Measurements from ENCODE around the gene CAND2.
"Not testable (repeated sequence)": the region's sequence is repeated elsewhere in the genome, so short reads cannot be mapped to it uniquely, and the experiment has no call there.

CAND2 gene

GRCh38 chr3:12771236-12771635 is 25.2 kb upstream of the CAND2 start:
- no peak for DNase-seq (ENCODE audit: low spot score)

DNA sequence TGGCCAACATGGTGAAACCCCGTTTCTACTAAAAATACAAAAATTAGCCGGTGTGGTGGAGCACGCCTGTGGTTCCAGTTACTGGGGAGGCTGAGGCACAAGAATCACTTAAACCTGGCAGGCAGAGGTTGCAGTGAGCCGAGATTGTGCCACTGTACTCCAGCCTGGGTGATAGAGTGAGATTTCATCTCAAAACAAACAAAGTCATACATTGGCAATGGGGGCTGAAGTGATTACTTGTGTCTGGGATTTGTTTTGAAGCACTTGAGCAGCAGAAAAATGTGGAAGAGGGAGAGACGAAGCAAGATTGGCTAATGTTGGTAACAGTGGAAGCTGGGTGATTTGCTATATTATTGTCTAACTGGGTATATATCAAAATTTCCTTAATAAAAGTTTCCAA is 24.0 kb upstream of the CAND2 start:
- no peak for DNase-seq (ENCODE audit: low spot score)

- no peak for DNase-seq (ENCODE audit: low spot score)
These were observed 23.3 kb upstream of the CAND2 start for GRCh38 chr3:12773030-12773709.

DNA sequence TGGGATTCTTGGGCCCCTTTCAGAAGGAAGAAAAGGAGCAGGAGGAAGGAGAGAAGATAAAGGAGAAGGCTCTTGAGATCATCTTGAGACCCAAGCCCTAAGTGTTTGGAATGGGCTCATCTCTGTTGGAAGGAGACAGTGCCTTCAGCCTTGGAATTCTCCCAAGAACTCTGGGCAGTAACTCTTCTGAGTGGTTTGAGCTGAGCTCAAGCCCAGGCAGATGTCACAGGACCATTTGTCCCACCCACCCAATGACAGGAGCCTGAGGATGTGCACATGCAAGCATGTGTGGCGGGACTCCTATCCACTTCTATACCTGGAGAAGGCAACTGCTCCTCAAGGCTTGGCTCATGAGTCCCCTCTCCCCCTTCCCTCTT is 22.8 kb upstream of the CAND2 start:
- no peak for DNase-seq (ENCODE audit: low spot score)

- DNase-seq (ENCODE audit: low spot score) = no peak
These were observed 21.9 kb upstream of the CAND2 start for GRCh38 chr3:12774619-12775018.

- DNase-seq (ENCODE audit: low spot score) = no peak
These were observed 21.3 kb upstream of the CAND2 start for GRCh38 chr3:12775226-12775625.

DNA sequence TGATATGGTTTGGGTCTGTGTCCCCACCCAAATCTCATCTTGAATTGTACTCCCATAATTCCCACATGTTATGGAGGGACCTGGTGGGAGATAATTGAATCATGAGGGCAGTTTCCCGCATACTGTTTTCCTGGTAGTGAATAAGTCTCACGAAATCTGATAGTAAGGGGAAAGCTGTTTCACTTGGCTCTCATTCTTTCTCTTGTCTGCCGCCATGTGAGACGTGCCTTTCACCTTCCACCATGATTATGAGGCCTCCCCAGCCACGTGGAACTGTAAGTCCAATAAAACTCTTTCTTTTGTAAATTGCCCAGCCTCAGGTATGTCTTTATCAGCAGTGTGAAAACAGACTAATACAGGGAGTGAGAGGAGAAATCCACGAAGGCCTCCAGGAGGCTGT is 20.5 kb upstream of the CAND2 start:
- not testable (repeated sequence) for DNase-seq (ENCODE audit: low spot score)

DNA sequence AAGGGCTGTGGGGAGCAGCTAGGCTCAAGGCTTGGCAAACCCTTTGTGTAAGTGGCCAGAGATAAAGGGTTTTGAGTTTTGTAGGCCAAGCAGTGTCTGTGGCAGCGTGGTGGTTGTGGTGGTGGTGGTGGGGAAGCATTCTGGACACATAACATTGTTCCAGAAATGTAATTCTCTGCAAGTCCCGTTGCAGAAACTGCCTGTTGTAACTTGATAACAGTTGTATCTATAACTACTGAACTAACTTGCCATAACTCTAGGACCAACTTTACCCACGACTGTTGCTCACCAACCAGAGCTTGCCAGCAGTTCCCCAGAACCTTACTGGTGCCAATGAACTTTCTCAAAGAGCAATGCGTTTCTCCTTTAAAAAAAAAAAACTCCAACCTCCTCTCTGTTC is 19.3 kb upstream of the CAND2 start:
- no peak for DNase-seq (ENCODE audit: low spot score)

GRCh38 chr3:12780751-12781150 is 15.7 kb upstream of the CAND2 start:
- no peak for DNase-seq (ENCODE audit: low spot score)

DNA sequence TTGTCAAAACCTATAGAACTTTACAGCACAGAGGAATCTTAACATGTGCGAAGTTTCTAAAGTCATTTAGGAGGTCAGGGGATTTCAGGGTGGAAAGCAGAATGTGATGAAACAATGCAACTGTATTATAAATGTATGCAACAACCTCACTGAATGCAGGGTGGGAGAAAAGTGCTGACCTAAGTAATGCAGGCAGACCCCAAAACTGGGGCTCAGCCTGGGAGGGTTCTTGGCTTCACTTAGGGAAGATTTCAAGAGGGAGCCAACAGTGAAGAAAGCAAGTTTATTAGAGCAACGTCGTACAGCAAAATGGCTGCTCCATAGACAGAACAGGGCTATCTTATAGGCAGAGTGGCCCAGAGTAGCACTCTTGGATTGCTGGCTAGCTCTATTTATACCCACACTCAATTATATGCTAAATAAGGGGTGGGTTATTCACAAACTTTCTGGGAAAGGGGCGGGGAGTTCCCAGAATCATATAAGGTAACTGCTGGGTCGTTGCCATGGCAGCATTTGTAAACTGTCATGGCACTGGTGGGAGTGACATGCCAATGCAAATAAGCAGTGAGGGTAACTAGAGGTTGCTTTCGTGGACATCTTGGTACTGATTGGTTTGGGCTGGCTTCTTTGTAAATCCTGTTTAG is 14.2 kb upstream of the CAND2 start:
- DNase-seq (ENCODE audit: low spot score) = no peak

DNA sequence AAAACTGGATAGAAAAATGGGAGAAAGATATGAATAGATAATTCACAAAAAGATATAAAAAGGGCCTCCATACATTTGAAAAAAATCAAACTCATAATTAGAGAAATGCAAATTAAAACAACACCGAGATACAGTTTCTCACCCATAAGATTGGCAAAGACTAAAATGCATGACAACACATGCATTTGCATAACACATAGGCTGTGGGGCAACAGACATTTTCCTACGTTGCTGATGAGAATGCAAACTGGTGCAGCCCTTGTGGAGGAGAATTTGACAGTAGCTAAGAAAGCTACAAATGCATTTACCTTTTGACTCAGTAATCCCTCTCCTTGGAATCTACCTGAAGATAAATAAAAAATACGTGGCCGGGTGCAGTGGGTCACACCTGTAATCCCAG is 11.4 kb upstream of the CAND2 start:
- DNase-seq (ENCODE audit: low spot score) = no peak

- not testable (repeated sequence) for DNase-seq (ENCODE audit: low spot score)
These were observed 9.1 kb upstream of the CAND2 start for GRCh38 chr3:12787346-12787745.

- DNase-seq (ENCODE audit: low spot score) = not testable (repeated sequence)
These were observed 8.4 kb upstream of the CAND2 start for GRCh38 chr3:12787967-12788690.

GRCh38 chr3:12791430-12791829 is 5.0 kb upstream of the CAND2 start:
- no peak for DNase-seq (ENCODE audit: low spot score)

DNA sequence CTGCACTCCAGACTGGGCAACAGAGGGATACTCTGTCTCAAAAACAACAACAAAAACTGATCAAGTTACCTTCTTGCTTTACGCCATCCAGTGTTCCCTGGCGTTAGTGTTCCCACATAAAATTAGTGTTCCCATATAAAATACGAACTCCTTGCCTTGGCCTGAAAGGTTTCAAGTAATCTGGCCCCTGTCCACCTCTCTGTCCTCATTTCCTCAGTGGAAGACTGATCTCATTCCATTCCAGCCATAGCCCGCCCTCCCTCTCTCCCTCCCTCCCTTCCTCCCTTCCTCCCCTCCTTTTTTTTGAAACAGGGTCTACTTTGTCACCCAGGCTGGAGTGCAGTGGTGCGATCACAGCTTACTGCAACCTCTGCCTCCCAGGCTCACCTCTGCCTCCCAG is 2.8 kb upstream of the CAND2 start:
- DNase-seq (ENCODE audit: low spot score) = no peak

GRCh38 chr3:12797124-12797891 is 828 bp downstream of the CAND2 start:
- DNase-seq (ENCODE audit: low spot score) = no peak

GRCh38 chr3:12797892-12798558 is 1.5 kb downstream of the CAND2 start:
- DNase-seq (ENCODE audit: low spot score) = no peak

- DNase-seq (ENCODE audit: low spot score) = no peak
These were observed 2.2 kb downstream of the CAND2 start for GRCh38 chr3:12798559-12799179.

- DNase-seq (ENCODE audit: low spot score) = no peak
These were observed 3.3 kb downstream of the CAND2 start for GRCh38 chr3:12799525-12800440.

- DNase-seq (ENCODE audit: low spot score) = no peak
These were observed 6.9 kb downstream of the CAND2 start for GRCh38 chr3:12803371-12803770.

DNA sequence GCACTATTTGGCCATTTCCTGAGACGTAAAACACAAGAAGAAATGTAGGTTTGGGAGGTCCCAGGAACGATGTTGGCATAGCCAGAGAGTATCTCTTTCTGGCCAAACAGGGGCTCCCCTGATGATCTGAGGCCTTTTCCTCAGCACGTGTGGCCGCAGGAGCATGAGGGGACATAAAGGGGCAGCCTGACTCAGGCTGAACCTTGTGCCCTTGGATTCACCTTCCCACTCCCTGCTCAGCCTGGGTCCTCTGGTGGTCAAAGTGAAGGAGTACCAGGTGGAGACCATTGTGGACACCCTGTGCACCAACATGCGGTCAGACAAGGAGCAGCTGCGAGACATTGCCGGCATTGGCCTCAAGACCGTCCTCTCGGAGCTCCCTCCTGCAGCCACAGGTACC is 10.6 kb downstream of the CAND2 start:
- no peak for DNase-seq (ENCODE audit: low spot score)
